Chondrocyte (in vitro differentiated cells): ENCODE results near the gene CCDC188. TPM values are rescaled to one million over a fixed set of nuclear protein-coding genes. Genes with fewer than 3 reads are reported as not detected.

Source experiments
- DNase-seq: peaks from one replicate; pipeline ENCODE4 v3.0.0; 2021; ENCODE audit warnings: mixed read lengths, low spot score
- H3K27ac Mint-ChIP-seq: one replicate; pipeline ENCODE4 v1.8.0; 2021; ENCODE audit warnings: mild to moderate bottlenecking, moderate library complexity, mixed read lengths; ENCODE audit not compliant: unreplicated experiment
- H3K27me3 Mint-ChIP-seq: 2 replicates; pipeline ENCODE4 v1.8.0; 2021; ENCODE audit warnings: low read depth, mixed read lengths
- H3K36me3 Mint-ChIP-seq: 2 replicates; pipeline ENCODE4 v1.8.0; 2021; ENCODE audit warnings: low read depth, mixed read lengths
- H3K4me1 Mint-ChIP-seq: 2 replicates; pipeline ENCODE4 v1.8.0; 2021; ENCODE audit warnings: low read depth, mild to moderate bottlenecking, mixed read lengths
- H3K4me3 Mint-ChIP-seq: one replicate; pipeline ENCODE4 v1.8.0; 2021; ENCODE audit warnings: mild to moderate bottlenecking, moderate library complexity, mixed read lengths; ENCODE audit not compliant: unreplicated experiment
- H3K9me3 Mint-ChIP-seq: 2 replicates; pipeline ENCODE4 v1.8.0; 2021; ENCODE audit warnings: low read depth, mixed read lengths
- total RNA-seq: library from RNA; stranded (reverse); gene quantifications from 3 replicates; pipeline ENCODE4 v1.2.1, GENCODE V29; 2021
- TF ChIP-seq, protein P1 (sequence below): fragments of 200-600 bp; sonication (generic); IDR thresholded peaks from 2 replicates; pipeline ENCODE4 v1.5.0; 2021; ENCODE audit warnings: antibody characterized with exemption, mild to moderate bottlenecking, moderate library complexity

Gene CCDC188
- total RNA-seq, 1 donor from 2014 or later = 5.3 TPM

DNA sequence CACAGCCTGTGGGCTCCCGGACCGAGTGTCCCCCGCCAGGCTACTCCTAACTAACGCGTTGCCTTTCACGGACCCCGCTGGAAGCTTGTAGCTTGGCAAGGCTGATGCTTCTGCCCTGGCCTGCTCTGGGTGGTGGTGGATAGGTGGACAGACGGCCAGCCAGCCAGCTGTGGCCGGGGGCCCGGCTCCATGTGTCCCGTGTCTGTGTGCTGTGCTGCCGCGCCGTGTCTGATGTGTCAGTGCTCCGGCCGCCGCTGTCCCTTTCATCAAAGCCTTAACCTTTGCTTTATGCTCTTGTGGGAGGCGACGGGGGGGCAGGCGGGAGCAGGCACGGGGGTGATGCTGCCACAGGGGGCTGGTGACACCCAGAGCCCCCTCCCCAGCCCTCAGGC is 5.0 kb downstream of the CCDC188 start:
- TF ChIP-seq, protein P1, sequence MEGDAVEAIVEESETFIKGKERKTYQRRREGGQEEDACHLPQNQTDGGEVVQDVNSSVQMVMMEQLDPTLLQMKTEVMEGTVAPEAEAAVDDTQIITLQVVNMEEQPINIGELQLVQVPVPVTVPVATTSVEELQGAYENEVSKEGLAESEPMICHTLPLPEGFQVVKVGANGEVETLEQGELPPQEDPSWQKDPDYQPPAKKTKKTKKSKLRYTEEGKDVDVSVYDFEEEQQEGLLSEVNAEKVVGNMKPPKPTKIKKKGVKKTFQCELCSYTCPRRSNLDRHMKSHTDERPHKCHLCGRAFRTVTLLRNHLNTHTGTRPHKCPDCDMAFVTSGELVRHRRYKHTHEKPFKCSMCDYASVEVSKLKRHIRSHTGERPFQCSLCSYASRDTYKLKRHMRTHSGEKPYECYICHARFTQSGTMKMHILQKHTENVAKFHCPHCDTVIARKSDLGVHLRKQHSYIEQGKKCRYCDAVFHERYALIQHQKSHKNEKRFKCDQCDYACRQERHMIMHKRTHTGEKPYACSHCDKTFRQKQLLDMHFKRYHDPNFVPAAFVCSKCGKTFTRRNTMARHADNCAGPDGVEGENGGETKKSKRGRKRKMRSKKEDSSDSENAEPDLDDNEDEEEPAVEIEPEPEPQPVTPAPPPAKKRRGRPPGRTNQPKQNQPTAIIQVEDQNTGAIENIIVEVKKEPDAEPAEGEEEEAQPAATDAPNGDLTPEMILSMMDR = no peak
- DNase-seq = no peak
- Mint-ChIP-seq H3K4me1 (peaks cover 12% of the 10 kb centered on the region), H3K27ac (no peak overlapping the region), H3K36me3 (no peaks in the 10 kb centered on the region), H3K4me3 (no peak overlapping the region), H3K9me3 (no peaks in the 10 kb centered on the region), H3K27me3 (no peaks in the 10 kb centered on the region)

GRCh38 chr22:20145206-20145831 is 5.5 kb downstream of the CCDC188 start:
- H3K36me3 Mint-ChIP-seq = no peaks in the 10 kb centered on the region
- H3K27ac Mint-ChIP-seq = no peak overlapping the region
- peaks cover 12% of the 10 kb centered on the region for H3K4me1 Mint-ChIP-seq
- H3K9me3 Mint-ChIP-seq = no peaks in the 10 kb centered on the region
- TF ChIP-seq, protein P1 = no peak
- H3K27me3 Mint-ChIP-seq = no peaks in the 10 kb centered on the region
- DNase-seq = no peak
- no peak overlapping the region for H3K4me3 Mint-ChIP-seq

- Mint-ChIP-seq H3K9me3 (no peaks in the 10 kb centered on the region), H3K27me3 (no peaks in the 10 kb centered on the region), H3K4me3 (no peak overlapping the region), H3K36me3 (peaks cover 1% of the 10 kb centered on the region), H3K27ac (no peak overlapping the region), H3K4me1 (peaks cover 14% of the 10 kb centered on the region)
- no peak for DNase-seq
- TF ChIP-seq, protein P1 = no peak
These were observed 6.8 kb downstream of the CCDC188 start for GRCh38 chr22:20143883-20144665.

DNA sequence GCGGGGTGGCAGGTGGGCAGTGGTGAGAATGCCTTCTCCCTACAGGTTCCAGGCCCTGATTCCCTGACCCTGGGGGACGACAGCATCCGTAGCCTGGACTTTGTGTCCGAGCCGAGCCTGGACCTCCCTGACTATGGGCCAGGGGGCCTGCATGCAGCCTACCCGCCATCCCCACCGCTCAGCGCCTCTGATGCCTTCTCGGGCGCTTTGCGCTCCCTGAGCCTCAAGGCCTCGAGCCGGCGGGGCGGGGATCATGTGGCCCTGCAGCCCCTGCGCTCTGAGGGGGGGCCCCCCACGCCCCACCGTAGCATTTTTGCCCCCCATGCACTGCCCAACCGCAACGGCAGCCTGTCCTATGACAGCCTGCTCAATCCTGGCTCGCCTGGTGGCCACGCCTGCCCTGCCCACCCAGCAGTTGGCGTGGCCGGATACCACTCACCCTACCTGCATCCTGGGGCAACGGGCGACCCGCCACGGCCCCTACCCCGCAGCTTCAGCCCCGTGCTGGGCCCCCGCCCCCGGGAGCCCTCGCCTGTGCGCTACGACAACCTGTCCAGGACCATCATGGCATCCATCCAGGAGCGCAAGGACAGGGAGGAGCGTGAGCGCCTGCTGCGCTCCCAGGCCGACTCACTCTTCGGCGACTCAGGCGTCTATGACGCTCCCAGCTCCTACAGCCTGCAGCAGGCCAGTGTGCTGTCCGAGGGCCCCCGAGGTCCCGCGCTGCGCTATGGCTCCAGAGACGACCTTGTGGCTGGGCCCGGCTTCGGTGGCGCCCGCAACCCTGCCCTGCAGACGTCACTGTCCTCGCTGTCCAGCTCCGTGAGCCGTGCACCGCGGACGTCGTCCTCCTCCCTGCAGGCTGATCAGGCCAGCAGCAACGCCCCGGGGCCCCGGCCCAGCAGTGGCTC is 7.9 kb downstream of the CCDC188 start:
- H3K9me3 Mint-ChIP-seq = no peaks in the 10 kb centered on the region
- DNase-seq = no peak
- no peak overlapping the region for H3K27ac Mint-ChIP-seq
- peaks cover 22% of the 10 kb centered on the region for H3K4me1 Mint-ChIP-seq
- peaks cover 1% of the 10 kb centered on the region for H3K36me3 Mint-ChIP-seq
- TF ChIP-seq, protein P1 = no peak
- H3K4me3 Mint-ChIP-seq = no peak overlapping the region
- no peaks in the 10 kb centered on the region for H3K27me3 Mint-ChIP-seq
